GM12875 (cell line): ENCODE results near the gene COIL.
"Not testable (repeated sequence)": the region's sequence is repeated elsewhere in the genome, so short reads cannot be mapped to it uniquely, and the experiment has no call there.

Source experiments
- H3K4me3 ChIP-seq: one replicate; pipeline ENCODE4 v1.5.1; 2011; ENCODE audit warnings: low read depth, low read length, control low read depth
- CTCF ChIP-seq: IDR thresholded peaks from 2 replicates; pipeline ENCODE4 v1.5.1; 2011; ENCODE audit warnings: low read depth, mild to moderate bottlenecking, control low read depth, inconsistent platforms, low read length, moderate library complexity, borderline replicate concordance; ENCODE audit not compliant: insufficient read depth

COIL gene

GRCh38 chr17:56966338-56966737, 5.5 kb upstream of the COIL start:
- H3K4me3 ChIP-seq: no peak overlapping the region
- no peak for TF ChIP-seq CTCF

- H3K4me3 ChIP-seq: not testable (repeated sequence)
Observed at GRCh38 chr17:56965681-56966080, 4.8 kb upstream of the COIL start.

- H3K4me3 ChIP-seq: not testable (repeated sequence)
Observed at GRCh38 chr17:56965241-56965640, 4.4 kb upstream of the COIL start.

GRCh38 chr17:56956992-56957391, 3.9 kb downstream of the COIL start:
- no peak for TF ChIP-seq CTCF
- no peak overlapping the region for H3K4me3 ChIP-seq

GRCh38 chr17:56949595-56949994, 11.3 kb downstream of the COIL start:
- H3K4me3 ChIP-seq: no peak overlapping the region
- no peak for TF ChIP-seq CTCF

- H3K4me3 ChIP-seq: no peak overlapping the region
- TF ChIP-seq CTCF: no peak
Observed at GRCh38 chr17:56948491-56948890, 12.4 kb downstream of the COIL start.

- H3K4me3 ChIP-seq: no peak overlapping the region
- no peak for TF ChIP-seq CTCF
Observed at GRCh38 chr17:56947741-56948140, 13.1 kb downstream of the COIL start.

GRCh38 chr17:56945938-56946505, 14.8 kb downstream of the COIL start:
- H3K4me3 ChIP-seq: no peak overlapping the region
- no peak for TF ChIP-seq CTCF
